OCI-LY1 (cell line): ENCODE results near the gene RNF166.

Experiments
- CTCF ChIP-seq: fragments of 200-600 bp; sonication (generic), shearing (Covaris generic); IDR thresholded peaks from 2 replicates; pipeline ENCODE4 v1.5.1; 2017; ENCODE audit warnings: mild to moderate bottlenecking, antibody characterized with exemption, low read length, moderate library complexity, mixed read lengths
- EZH2 ChIP-seq: fragments of 200-600 bp; sonication (generic), shearing (Covaris generic); IDR thresholded peaks from 2 replicates; pipeline ENCODE4 v1.8.0; 2017; ENCODE audit warnings: borderline replicate concordance, mixed run types, mild to moderate bottlenecking, antibody characterized with exemption, low read length, moderate library complexity, mixed read lengths

DNA sequence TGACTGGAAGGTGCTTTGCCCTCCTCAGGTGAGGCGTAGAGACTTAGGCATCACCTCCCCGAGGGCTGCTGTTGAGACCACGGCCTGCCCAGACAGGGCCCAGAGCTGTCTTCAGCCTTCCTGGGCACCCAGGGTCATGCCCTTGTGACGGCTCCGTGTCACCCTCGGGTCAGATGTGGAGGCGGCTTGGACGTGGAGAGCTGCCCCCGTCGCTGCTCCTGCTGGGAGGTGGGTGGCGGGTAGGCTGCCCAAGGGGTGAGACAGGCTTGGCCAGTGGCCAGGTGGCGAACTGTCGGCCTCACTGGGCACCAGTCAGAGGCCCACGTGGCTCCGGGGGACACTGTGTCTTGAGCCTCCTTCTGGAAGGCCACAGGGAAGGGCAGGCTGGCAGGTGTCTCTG is 11.0 kb downstream of the RNF166 start:
- TF ChIP-seq CTCF (no peak), EZH2 (no peak)
